ENCODE measurements around the gene ACOXL.
A peak's percentile ranks its signal among the peaks of the same experiment; 100 is the strongest.

The ACOXL gene

DNA sequence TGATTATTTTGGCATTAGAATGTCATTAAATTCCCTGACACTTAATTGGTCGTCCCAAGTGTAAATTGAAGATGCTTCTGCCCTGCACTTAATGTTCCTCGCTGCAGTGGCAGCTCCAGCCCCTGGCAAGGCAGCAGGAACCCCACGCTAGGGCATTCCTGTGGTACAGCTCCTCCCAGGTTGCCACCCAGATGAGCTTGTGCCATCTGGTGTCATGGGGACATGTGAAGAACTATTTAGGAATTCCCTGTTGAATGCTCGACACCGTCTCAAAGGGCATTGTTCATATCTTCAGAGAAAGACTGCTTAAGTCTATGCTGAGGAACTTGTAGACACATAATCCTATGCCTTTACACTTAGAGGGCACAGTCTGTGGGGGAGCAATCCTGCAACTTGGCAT is 427.3 kb downstream of the ACOXL start:
- H3K36me3 Mint-ChIP-seq (ENCODE audit: low read depth) = peaks cover 4% of the 10 kb centered on the region
- H3K27ac Mint-ChIP-seq = no peak overlapping the region
- H3K4me3 Mint-ChIP-seq = no peak overlapping the region
- peaks cover 34% of the 10 kb centered on the region for H3K27me3 Mint-ChIP-seq (ENCODE audit: low read depth)
- peaks cover 3% of the 10 kb centered on the region for H3K4me1 Mint-ChIP-seq (ENCODE audit: low read depth)
- no peaks in the 10 kb centered on the region for H3K9me3 Mint-ChIP-seq
- DNase-seq (ENCODE audit: low spot score) = no peak

DNA sequence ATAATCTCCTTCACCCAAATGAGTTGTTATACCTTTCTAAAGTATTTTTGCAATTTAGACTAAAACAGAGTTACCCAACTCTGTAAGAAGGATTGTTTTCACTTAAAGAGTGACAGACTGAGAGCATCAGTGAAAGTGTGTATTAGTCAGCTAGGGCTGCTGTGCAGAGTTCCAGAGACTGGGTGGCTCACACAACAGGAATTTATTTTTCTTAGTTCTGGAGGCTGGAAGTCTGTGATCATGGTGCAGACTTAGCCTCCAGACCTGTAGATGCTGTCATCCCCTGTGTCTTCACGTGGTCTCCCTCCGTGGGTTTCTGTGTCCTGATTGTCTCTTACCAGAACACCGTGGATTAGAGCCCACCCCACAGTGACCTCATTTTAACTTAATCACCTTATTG is 428.4 kb downstream of the ACOXL start:
- H3K9me3 Mint-ChIP-seq = no peaks in the 10 kb centered on the region
- peaks cover 9% of the 10 kb centered on the region for H3K36me3 Mint-ChIP-seq (ENCODE audit: low read depth)
- H3K27me3 Mint-ChIP-seq (ENCODE audit: low read depth) = peaks cover 38% of the 10 kb centered on the region
- DNase-seq (ENCODE audit: low spot score) = no peak
- H3K4me3 Mint-ChIP-seq = no peak overlapping the region
- peaks cover 3% of the 10 kb centered on the region for H3K4me1 Mint-ChIP-seq (ENCODE audit: low read depth)
- no peak overlapping the region for H3K27ac Mint-ChIP-seq

DNA sequence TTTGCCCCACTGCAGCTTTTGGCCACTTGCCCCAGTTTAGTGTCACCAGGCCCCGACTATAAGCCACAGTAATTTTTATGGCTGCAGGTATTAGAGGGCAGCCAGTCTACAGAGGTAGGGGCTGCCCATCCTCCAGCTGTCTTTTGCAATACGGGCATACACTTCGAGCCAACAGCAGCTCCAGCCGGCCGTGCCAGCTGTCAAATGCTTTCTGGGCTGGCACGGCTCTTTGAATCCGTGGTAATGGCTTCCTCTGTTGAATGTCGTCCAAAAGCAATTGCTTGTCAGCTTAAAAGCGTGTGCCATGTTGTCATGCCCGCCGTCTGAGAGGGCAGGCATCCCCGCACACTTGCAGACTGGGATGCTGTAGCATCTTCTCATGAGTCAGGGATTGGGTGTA is 429.6 kb downstream of the ACOXL start:
- H3K9me3 Mint-ChIP-seq = no peaks in the 10 kb centered on the region
- H3K4me3 Mint-ChIP-seq = no peak overlapping the region
- no peak for DNase-seq (ENCODE audit: low spot score)
- peaks cover 32% of the 10 kb centered on the region for H3K27me3 Mint-ChIP-seq (ENCODE audit: low read depth)
- peaks cover 9% of the 10 kb centered on the region for H3K36me3 Mint-ChIP-seq (ENCODE audit: low read depth)
- H3K4me1 Mint-ChIP-seq (ENCODE audit: low read depth) = peaks cover 3% of the 10 kb centered on the region
- H3K27ac Mint-ChIP-seq = no peak overlapping the region

DNA sequence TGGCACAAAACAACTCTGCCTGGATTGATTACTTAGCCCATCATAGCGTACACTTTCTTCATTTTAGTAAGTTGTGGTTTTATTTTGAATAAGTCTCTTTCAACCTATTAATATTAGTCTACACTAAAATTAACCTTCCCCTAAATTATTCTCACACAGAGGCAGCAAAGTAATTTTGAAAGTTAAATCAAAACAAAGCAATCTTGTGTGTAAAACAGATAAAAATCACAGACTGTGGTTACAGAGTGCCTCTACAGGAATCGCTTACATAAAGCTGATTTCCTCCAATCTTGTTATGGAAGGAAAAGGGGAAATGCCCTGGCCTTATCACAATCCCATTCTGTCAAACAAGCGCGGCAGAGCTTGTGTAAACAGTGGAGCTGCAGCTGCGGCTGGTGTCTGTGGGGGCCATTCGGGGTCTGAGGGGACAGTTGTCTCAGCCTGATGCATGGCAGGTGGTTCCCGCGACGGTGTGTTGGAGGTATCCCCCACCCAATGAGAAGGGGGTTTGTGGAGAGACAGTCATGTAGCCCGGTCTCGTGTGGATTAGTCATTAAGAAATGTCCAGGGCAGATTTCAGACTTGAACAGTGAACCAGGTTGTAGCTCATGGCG is 430.5 kb downstream of the ACOXL start:
- Mint-ChIP-seq H3K36me3 (ENCODE audit: low read depth) (peaks cover 7% of the 10 kb centered on the region), H3K4me3 (no peak overlapping the region), H3K27ac (no peak overlapping the region), H3K4me1 (ENCODE audit: low read depth) (peaks cover 4% of the 10 kb centered on the region), H3K9me3 (no peaks in the 10 kb centered on the region), H3K27me3 (ENCODE audit: low read depth) (peaks cover 32% of the 10 kb centered on the region)
- DNase-seq (ENCODE audit: low spot score) = peak; percentile 12

DNA sequence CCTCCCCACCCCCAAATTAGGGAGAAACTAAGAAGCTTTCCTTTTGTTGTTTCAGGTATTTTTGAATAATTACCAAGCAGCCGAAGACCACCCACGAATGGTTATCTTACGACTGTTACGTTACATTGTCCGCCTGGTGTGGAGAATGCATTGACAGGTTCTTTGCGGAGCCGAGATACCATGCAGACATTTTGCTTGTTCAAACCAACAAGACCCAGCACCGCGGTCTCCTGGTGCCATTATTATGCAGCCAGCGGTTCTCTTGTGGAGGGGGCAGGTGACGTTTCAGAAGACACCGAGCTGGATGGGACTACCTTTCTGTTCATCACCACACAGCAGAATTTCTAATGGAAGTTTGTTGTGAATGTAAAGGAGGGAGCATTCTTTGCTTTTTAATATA is 431.7 kb downstream of the ACOXL start:
- Mint-ChIP-seq H3K27me3 (ENCODE audit: low read depth) (peaks cover 37% of the 10 kb centered on the region), H3K36me3 (ENCODE audit: low read depth) (peaks cover 7% of the 10 kb centered on the region), H3K9me3 (no peaks in the 10 kb centered on the region), H3K4me3 (no peak overlapping the region), H3K27ac (no peak overlapping the region), H3K4me1 (ENCODE audit: low read depth) (peaks cover 10% of the 10 kb centered on the region)
- DNase-seq (ENCODE audit: low spot score) = no peak

DNA sequence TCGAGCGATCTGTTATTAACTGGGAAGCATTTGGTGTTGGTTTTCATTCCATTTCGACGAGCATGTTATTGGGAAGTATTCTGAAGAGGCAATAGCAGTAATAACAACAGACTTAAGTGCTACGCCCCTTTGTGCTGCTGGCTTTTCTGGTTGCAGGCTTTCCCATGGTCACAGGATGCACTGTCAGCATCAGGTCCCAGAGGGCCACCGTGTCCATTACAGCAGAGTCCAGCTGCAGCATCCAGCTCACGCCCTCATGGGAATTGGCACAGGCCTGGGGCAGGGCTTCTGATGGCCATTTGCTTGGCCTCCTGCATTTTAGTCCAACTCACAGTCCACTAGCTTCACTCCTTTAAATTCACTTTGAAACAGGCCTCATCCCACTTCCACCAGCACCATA is 432.7 kb downstream of the ACOXL start:
- peaks cover 10% of the 10 kb centered on the region for H3K4me1 Mint-ChIP-seq (ENCODE audit: low read depth)
- no peak overlapping the region for H3K4me3 Mint-ChIP-seq
- peaks cover 46% of the 10 kb centered on the region for H3K27me3 Mint-ChIP-seq (ENCODE audit: low read depth)
- no peak overlapping the region for H3K27ac Mint-ChIP-seq
- DNase-seq (ENCODE audit: low spot score) = no peak
- H3K36me3 Mint-ChIP-seq (ENCODE audit: low read depth) = peaks cover 7% of the 10 kb centered on the region
- H3K9me3 Mint-ChIP-seq = no peaks in the 10 kb centered on the region

DNA sequence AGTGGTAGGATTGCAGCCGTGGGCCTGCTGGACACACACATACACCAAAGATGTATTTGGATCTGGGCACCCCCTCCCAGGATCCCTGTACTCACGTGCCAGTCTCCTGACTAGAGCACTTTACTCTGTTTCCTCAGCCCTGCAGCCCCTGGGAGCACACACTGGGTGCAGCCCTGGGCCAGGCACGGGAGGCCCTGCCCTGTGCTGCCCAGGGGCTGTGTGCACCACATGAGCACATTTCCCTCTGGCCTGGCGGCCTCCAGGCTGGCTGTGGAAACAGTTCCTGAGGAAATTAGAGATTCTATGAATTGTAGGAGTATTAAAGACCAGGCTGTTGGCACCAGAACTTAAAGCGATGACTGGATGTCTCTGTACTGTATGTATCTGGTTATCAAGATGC is 433.7 kb downstream of the ACOXL start:
- H3K27me3 Mint-ChIP-seq (ENCODE audit: low read depth) = peaks cover 50% of the 10 kb centered on the region
- DNase-seq (ENCODE audit: low spot score) = no peak
- H3K9me3 Mint-ChIP-seq = no peaks in the 10 kb centered on the region
- no peak overlapping the region for H3K4me3 Mint-ChIP-seq
- H3K4me1 Mint-ChIP-seq (ENCODE audit: low read depth) = peaks cover 10% of the 10 kb centered on the region
- H3K27ac Mint-ChIP-seq = no peak overlapping the region
- peaks cover 7% of the 10 kb centered on the region for H3K36me3 Mint-ChIP-seq (ENCODE audit: low read depth)

DNA sequence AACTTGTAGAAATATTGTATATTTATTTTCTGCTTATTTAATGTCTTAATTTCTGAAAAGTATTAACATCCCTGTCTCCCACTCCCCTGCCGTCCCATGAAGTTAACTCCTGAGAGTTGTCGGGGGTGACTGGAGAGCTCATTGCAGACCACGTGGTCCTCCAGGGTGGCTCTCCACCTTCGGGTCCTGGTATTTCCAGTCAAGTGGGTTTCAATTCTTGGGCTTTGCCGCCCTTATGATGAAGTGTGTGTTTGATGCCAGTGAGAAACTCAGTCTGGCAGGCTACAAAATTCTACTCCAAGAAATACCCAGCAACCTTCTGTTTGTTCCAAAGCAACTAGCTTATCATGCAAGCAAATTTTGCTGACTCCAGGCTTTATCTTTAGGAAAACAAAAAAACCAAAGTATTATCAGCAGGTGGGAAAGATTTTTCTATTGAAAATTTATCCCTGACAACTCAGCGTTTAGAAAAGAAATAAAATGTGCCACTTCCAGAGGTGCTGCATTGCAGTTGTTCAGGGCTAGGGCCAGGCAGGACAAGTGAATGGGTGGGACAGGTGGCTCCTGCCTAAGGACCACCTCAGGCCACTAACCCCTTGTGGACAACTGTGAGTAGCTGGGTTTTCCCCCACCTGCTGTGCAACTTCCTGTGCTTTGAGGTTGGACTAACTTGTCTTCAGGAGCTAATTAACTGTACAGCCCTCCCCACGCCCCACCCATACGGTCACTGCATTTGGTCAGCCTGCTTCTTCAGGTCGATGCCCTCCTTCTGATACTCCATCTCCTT is 434.9 kb downstream of the ACOXL start:
- H3K4me3 Mint-ChIP-seq = no peak overlapping the region
- H3K36me3 Mint-ChIP-seq (ENCODE audit: low read depth) = peaks cover 7% of the 10 kb centered on the region
- peaks cover 59% of the 10 kb centered on the region for H3K27me3 Mint-ChIP-seq (ENCODE audit: low read depth)
- peaks cover 10% of the 10 kb centered on the region for H3K4me1 Mint-ChIP-seq (ENCODE audit: low read depth)
- H3K9me3 Mint-ChIP-seq = no peaks in the 10 kb centered on the region
- H3K27ac Mint-ChIP-seq = no peak overlapping the region
- DNase-seq (ENCODE audit: low spot score) = no peak

DNA sequence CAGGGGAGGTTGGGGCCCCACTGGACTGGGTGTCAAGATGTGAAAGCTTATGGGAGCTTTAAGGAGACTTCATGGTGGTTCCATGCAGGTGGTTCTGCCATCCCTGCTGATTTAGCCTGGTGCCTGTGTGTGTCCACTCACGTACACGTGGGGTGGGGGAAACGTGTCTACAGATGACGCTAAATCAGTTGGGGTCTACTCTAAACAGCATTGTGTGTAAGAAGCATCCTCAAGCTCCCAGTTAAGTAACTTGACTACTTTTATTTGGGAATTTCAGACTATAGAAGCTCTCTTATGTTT is 435.4 kb downstream of the ACOXL start:
- Mint-ChIP-seq H3K27ac (no peak overlapping the region), H3K4me1 (ENCODE audit: low read depth) (peaks cover 7% of the 10 kb centered on the region), H3K36me3 (ENCODE audit: low read depth) (peaks cover 7% of the 10 kb centered on the region), H3K9me3 (no peaks in the 10 kb centered on the region), H3K27me3 (ENCODE audit: low read depth) (peaks cover 55% of the 10 kb centered on the region), H3K4me3 (no peak overlapping the region)
- no peak for DNase-seq (ENCODE audit: low spot score)
